ENCODE results near the gene WWOX.

WWOX gene

GRCh38 chr16:78443542-78444364 is 344.3 kb downstream of the WWOX start:
- no peak for DNase-seq

- DNase-seq: no peak
Measured at GRCh38 chr16:78445818-78446217, 346.4 kb downstream of the WWOX start.

GRCh38 chr16:78446486-78446885 is 347.0 kb downstream of the WWOX start:
- no peak for DNase-seq

GRCh38 chr16:78446992-78447563 is 347.6 kb downstream of the WWOX start:
- no peak for DNase-seq

- no peak for DNase-seq
Measured at GRCh38 chr16:78448658-78449271, 349.3 kb downstream of the WWOX start.

- no peak for DNase-seq
Measured at GRCh38 chr16:78450255-78450654, 350.8 kb downstream of the WWOX start.

- no peak for DNase-seq
Measured at GRCh38 chr16:78452025-78452555, 352.6 kb downstream of the WWOX start.

- DNase-seq: peak; percentile 5
Measured at GRCh38 chr16:78455861-78456260, 356.4 kb downstream of the WWOX start.

GRCh38 chr16:78458588-78458987 is 359.1 kb downstream of the WWOX start:
- peak; percentile 85 for DNase-seq

GRCh38 chr16:78460428-78460827 is 361.0 kb downstream of the WWOX start:
- DNase-seq: no peak

- DNase-seq: no peak
Measured at GRCh38 chr16:78461087-78461486, 361.6 kb downstream of the WWOX start.

GRCh38 chr16:78461496-78462287 is 362.2 kb downstream of the WWOX start:
- no peak for DNase-seq

- peak; percentile 42 for DNase-seq
Measured at GRCh38 chr16:78462288-78463208, 363.1 kb downstream of the WWOX start.

GRCh38 chr16:78463591-78463990 is 364.1 kb downstream of the WWOX start:
- DNase-seq: no peak

GRCh38 chr16:78464833-78465232 is 365.4 kb downstream of the WWOX start:
- DNase-seq: no peak

- DNase-seq: no peak
Measured at GRCh38 chr16:78465730-78466129, 366.3 kb downstream of the WWOX start.

- DNase-seq: no peak
Measured at GRCh38 chr16:78469787-78470186, 370.3 kb downstream of the WWOX start.

- DNase-seq: no peak
Measured at GRCh38 chr16:78473031-78473699, 373.7 kb downstream of the WWOX start.

- DNase-seq: no peak
Measured at GRCh38 chr16:78474762-78475161, 375.3 kb downstream of the WWOX start.

- no peak for DNase-seq
Measured at GRCh38 chr16:78476615-78477014, 377.2 kb downstream of the WWOX start.

- peak; percentile 10 for DNase-seq
Measured at GRCh38 chr16:78478267-78478861, 378.9 kb downstream of the WWOX start.
